Measurements from ENCODE around the gene SLC39A7. TPM values are rescaled to one million over a fixed set of nuclear protein-coding genes. Genes with fewer than 3 reads are reported as not detected.
"Not testable (repeated sequence)": the region's sequence is repeated elsewhere in the genome, so short reads cannot be mapped to it uniquely, and the experiment has no call there.

SLC39A7 gene
- polyA plus RNA-seq, 4 donors: 38.9 to 162 (median 79.1) TPM

- DNase-seq: no peak
- peaks cover 2 to 36% (median 3%) of the 10 kb centered on the region in 3 donors for H3K27me3 ChIP-seq (ENCODE audit: control insufficient read depth in 3 of 3, insufficient read depth in 3 of 3, low read length in 3 of 3)
- H3K36me3 ChIP-seq (ENCODE audit: control insufficient read depth in 3 of 3, insufficient read depth in 2 of 3, low read depth in 1 of 3, low read length in 3 of 3): peaks cover 0 to 10% (median 0%) of the 10 kb centered on the region in 3 donors
- H3K9me3 ChIP-seq (ENCODE audit: control insufficient read depth in 2 of 2, insufficient read depth in 1 of 2, low read depth in 1 of 2, low read length in 1 of 2): no peaks in the 10 kb centered on the region
- FAIRE-seq: no peak
- H3K27ac ChIP-seq (ENCODE audit: low read depth in 1 of 3, low read length in 2 of 3): no peak overlapping the region
- peaks cover 3 to 13% (median 4%) of the 10 kb centered on the region in 3 donors for H3K4me1 ChIP-seq (ENCODE audit: control insufficient read depth in 3 of 3, insufficient read depth in 2 of 3, low read depth in 1 of 3, low read length in 2 of 3)
- H3K4me3 ChIP-seq (ENCODE audit: low read depth in 1 of 3, low read length in 3 of 3): no peak overlapping the region
- 72 to 95% (median 85%) methylated on average over 4 of the region's 4 CpGs for WGBS, 3 donors
These were observed 15.5 kb downstream of the SLC39A7 start for GRCh38 chr6:33216117-33216649.

- no peak overlapping the region for H3K27ac ChIP-seq (ENCODE audit: low read depth in 1 of 3, low read length in 2 of 3)
- H3K4me1 ChIP-seq (ENCODE audit: control insufficient read depth in 3 of 3, insufficient read depth in 2 of 3, low read depth in 1 of 3, low read length in 2 of 3): peaks cover 3 to 13% (median 4%) of the 10 kb centered on the region in 3 donors
- peaks cover 2 to 36% (median 3%) of the 10 kb centered on the region in 3 donors for H3K27me3 ChIP-seq (ENCODE audit: control insufficient read depth in 3 of 3, insufficient read depth in 3 of 3, low read length in 3 of 3)
- WGBS, 3 donors: 80 to 87% (median 86%) methylated on average over 6 of the region's 6 CpGs
- H3K4me3 ChIP-seq (ENCODE audit: low read depth in 1 of 3, low read length in 3 of 3): no peak overlapping the region
- DNase-seq (no peak), FAIRE-seq (no peak)
- H3K9me3 ChIP-seq (ENCODE audit: control insufficient read depth in 2 of 2, insufficient read depth in 1 of 2, low read depth in 1 of 2, low read length in 1 of 2): no peaks in the 10 kb centered on the region
- H3K36me3 ChIP-seq (ENCODE audit: control insufficient read depth in 3 of 3, insufficient read depth in 2 of 3, low read depth in 1 of 3, low read length in 3 of 3): peaks cover 0 to under 1% (median 0%) of the 10 kb centered on the region in 3 donors
These were observed 16.6 kb downstream of the SLC39A7 start for GRCh38 chr6:33217246-33217645.

GRCh38 chr6:33217681-33218080 lies 17.0 kb downstream of the SLC39A7 start:
- FAIRE-seq: no peak
- 63 to 66% (median 63%) methylated on average over 3 of the region's 3 CpGs for whole genome bisulfite sequencing, 3 donors
- no peak overlapping the region for H3K4me3 ChIP-seq (ENCODE audit: low read depth in 1 of 3, low read length in 3 of 3)
- H3K4me1 ChIP-seq (ENCODE audit: control insufficient read depth in 3 of 3, insufficient read depth in 2 of 3, low read depth in 1 of 3, low read length in 2 of 3): peaks cover 3 to 12% (median 4%) of the 10 kb centered on the region in 3 donors
- no peaks in the 10 kb centered on the region for H3K9me3 ChIP-seq (ENCODE audit: control insufficient read depth in 2 of 2, insufficient read depth in 1 of 2, low read depth in 1 of 2, low read length in 1 of 2)
- no peaks in the 10 kb centered on the region for H3K36me3 ChIP-seq (ENCODE audit: control insufficient read depth in 3 of 3, insufficient read depth in 2 of 3, low read depth in 1 of 3, low read length in 3 of 3)
- no peak for DNase-seq
- H3K27ac ChIP-seq (ENCODE audit: low read depth in 1 of 3, low read length in 2 of 3): no peak overlapping the region
- peaks cover 2 to 38% (median 3%) of the 10 kb centered on the region in 3 donors for H3K27me3 ChIP-seq (ENCODE audit: control insufficient read depth in 3 of 3, insufficient read depth in 3 of 3, low read length in 3 of 3)

GRCh38 chr6:33226503-33227120 lies 25.9 kb downstream of the SLC39A7 start:
- FAIRE-seq; H3K27ac ChIP-seq (ENCODE audit: low read depth in 1 of 3, low read length in 2 of 3); H3K4me1 ChIP-seq (ENCODE audit: control insufficient read depth in 3 of 3, insufficient read depth in 2 of 3, low read depth in 1 of 3, low read length in 2 of 3); H3K9me3 ChIP-seq (ENCODE audit: control insufficient read depth in 2 of 2, insufficient read depth in 1 of 2, low read depth in 1 of 2, low read length in 1 of 2); H3K36me3 ChIP-seq (ENCODE audit: control insufficient read depth in 3 of 3, insufficient read depth in 2 of 3, low read depth in 1 of 3, low read length in 3 of 3); H3K4me3 ChIP-seq (ENCODE audit: low read depth in 1 of 3, low read length in 3 of 3); DNase-seq: not testable (repeated sequence)
- WGBS, 3 donors: 48 to 60% (median 56%) methylated on average over 14 of the region's 14 CpGs
- H3K27me3 ChIP-seq (ENCODE audit: control insufficient read depth in 3 of 3, insufficient read depth in 3 of 3, low read length in 3 of 3): peaks cover 0 to 11% (median 0%) of the 10 kb centered on the region in 3 donors

- H3K4me3 ChIP-seq (ENCODE audit: low read depth in 1 of 3, low read length in 3 of 3): no peak overlapping the region
- FAIRE-seq (no peak), DNase-seq (no peak)
- H3K36me3 ChIP-seq (ENCODE audit: control insufficient read depth in 3 of 3, insufficient read depth in 2 of 3, low read depth in 1 of 3, low read length in 3 of 3): no peaks in the 10 kb centered on the region
- no peak overlapping the region for H3K27ac ChIP-seq (ENCODE audit: low read depth in 1 of 3, low read length in 2 of 3)
- H3K27me3 ChIP-seq (ENCODE audit: control insufficient read depth in 3 of 3, insufficient read depth in 3 of 3, low read length in 3 of 3): peaks cover 0 to 30% (median 0%) of the 10 kb centered on the region in 3 donors
- H3K4me1 ChIP-seq (ENCODE audit: control insufficient read depth in 3 of 3, insufficient read depth in 2 of 3, low read depth in 1 of 3, low read length in 2 of 3): no peaks in the 10 kb centered on the region
- 24 to 37% (median 33%) methylated on average over 6 of the region's 6 CpGs for WGBS, 3 donors
- H3K9me3 ChIP-seq (ENCODE audit: control insufficient read depth in 2 of 2, insufficient read depth in 1 of 2, low read depth in 1 of 2, low read length in 1 of 2): no peaks in the 10 kb centered on the region
These were observed 34.6 kb downstream of the SLC39A7 start for GRCh38 chr6:33235221-33235634.

- Histone ChIP-seq H3K9me3 (ENCODE audit: control insufficient read depth in 2 of 2, insufficient read depth in 1 of 2, low read depth in 1 of 2, low read length in 1 of 2) (no peaks in the 10 kb centered on the region), H3K36me3 (ENCODE audit: control insufficient read depth in 3 of 3, insufficient read depth in 2 of 3, low read depth in 1 of 3, low read length in 3 of 3) (no peaks in the 10 kb centered on the region), H3K4me3 (ENCODE audit: low read depth in 1 of 3, low read length in 3 of 3) (no peak overlapping the region), H3K27ac (ENCODE audit: low read depth in 1 of 3, low read length in 2 of 3) (no peak overlapping the region), H3K27me3 (ENCODE audit: control insufficient read depth in 3 of 3, insufficient read depth in 3 of 3, low read length in 3 of 3) (peaks cover 0 to 34% (median 0%) of the 10 kb centered on the region in 3 donors), H3K4me1 (ENCODE audit: control insufficient read depth in 3 of 3, insufficient read depth in 2 of 3, low read depth in 1 of 3, low read length in 2 of 3) (no peaks in the 10 kb centered on the region)
- DNase-seq: no peak
- no peak for FAIRE-seq
These were observed 35.7 kb downstream of the SLC39A7 start for GRCh38 chr6:33236328-33236727.

- 87 to 91% (median 89%) methylated on average over 6 of the region's 6 CpGs for WGBS, 3 donors
- Histone ChIP-seq H3K4me1 (ENCODE audit: control insufficient read depth in 3 of 3, insufficient read depth in 2 of 3, low read depth in 1 of 3, low read length in 2 of 3) (no peaks in the 10 kb centered on the region), H3K9me3 (ENCODE audit: control insufficient read depth in 2 of 2, insufficient read depth in 1 of 2, low read depth in 1 of 2, low read length in 1 of 2) (no peaks in the 10 kb centered on the region), H3K27me3 (ENCODE audit: control insufficient read depth in 3 of 3, insufficient read depth in 3 of 3, low read length in 3 of 3) (peaks cover 0 to 34% (median 0%) of the 10 kb centered on the region in 3 donors), H3K27ac (ENCODE audit: low read depth in 1 of 3, low read length in 2 of 3) (no peak overlapping the region), H3K4me3 (ENCODE audit: low read depth in 1 of 3, low read length in 3 of 3) (no peak overlapping the region), H3K36me3 (ENCODE audit: control insufficient read depth in 3 of 3, insufficient read depth in 2 of 3, low read depth in 1 of 3, low read length in 3 of 3) (no peaks in the 10 kb centered on the region)
- DNase-seq (no peak), FAIRE-seq (no peak)
These were observed 36.2 kb downstream of the SLC39A7 start for GRCh38 chr6:33236852-33237251.

- no peak for FAIRE-seq
- Histone ChIP-seq H3K4me3 (ENCODE audit: low read depth in 1 of 3, low read length in 3 of 3) (no peak overlapping the region), H3K27me3 (ENCODE audit: control insufficient read depth in 3 of 3, insufficient read depth in 3 of 3, low read length in 3 of 3) (peaks cover 0 to 32% (median 0%) of the 10 kb centered on the region in 3 donors), H3K36me3 (ENCODE audit: control insufficient read depth in 3 of 3, insufficient read depth in 2 of 3, low read depth in 1 of 3, low read length in 3 of 3) (no peaks in the 10 kb centered on the region), H3K27ac (ENCODE audit: low read depth in 1 of 3, low read length in 2 of 3) (no peak overlapping the region), H3K4me1 (ENCODE audit: control insufficient read depth in 3 of 3, insufficient read depth in 2 of 3, low read depth in 1 of 3, low read length in 2 of 3) (no peaks in the 10 kb centered on the region), H3K9me3 (ENCODE audit: control insufficient read depth in 2 of 2, insufficient read depth in 1 of 2, low read depth in 1 of 2, low read length in 1 of 2) (no peaks in the 10 kb centered on the region)
- DNase-seq: no peak
- 41 to 59% (median 56%) methylated on average over 2 of the region's 2 CpGs for WGBS, 3 donors
These were observed 37.1 kb downstream of the SLC39A7 start for GRCh38 chr6:33237741-33238140.
